Occipital lobe (tissue), 2 donors: Measurements from ENCODE around the gene CCDC86. TPM values are rescaled to one million over a fixed set of nuclear protein-coding genes. Genes with fewer than 3 reads are reported as not detected.

Source experiments
- DNase-seq: peaks from one replicate; lab custom pipeline; 2025; lab: John Stamatoyannopoulos, UW
- total RNA-seq: library from RNA; depleted of rRNA; stranded (reverse); fragments of >200 nt; gene quantifications from one replicate; pipeline ENCODE4 v1.2.3, GENCODE V29; 2014

CCDC86 gene
- total RNA-seq, 1 donor from 2014 or later, result 2.5 TPM

- no peak for DNase-seq
These were observed 26.2 kb downstream of the CCDC86 start for GRCh38 chr11:60867871-60868681.

DNA sequence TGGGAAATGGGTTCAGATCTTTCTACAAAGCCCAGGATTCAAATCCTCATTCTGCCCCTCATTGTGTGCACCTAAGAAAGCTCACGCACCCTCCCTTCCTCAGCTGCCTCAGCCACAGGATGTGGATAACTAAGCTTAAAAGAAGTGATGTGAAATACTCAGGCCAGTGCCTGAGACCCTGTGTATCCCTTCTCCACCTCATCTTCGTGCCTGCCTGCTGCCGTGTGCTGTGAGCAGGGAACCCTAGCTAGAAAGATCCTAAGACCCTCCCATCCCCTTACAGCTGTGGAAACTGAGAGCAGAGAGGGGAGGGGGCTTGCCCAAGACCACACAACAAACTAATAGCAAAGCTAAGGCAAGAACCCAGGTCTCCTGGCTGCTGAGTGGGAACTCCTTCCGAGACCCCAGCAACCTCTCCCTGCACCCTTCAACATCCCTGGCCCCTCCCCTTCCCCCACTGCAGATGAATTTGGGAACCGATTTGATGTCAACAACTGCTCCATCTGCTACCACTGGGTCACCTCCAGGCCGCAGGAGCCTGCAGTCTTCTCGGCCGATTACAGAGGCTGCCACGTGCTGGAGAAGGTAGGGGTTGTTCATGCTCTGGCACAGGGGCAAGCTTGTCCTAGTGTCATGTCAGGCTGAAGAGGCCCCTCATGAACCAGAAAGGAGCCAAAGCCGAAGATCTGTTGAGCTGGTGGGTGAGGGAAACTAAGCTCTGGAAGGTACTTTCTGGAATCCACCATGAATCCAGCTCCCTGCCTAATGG is 27.0 kb downstream of the CCDC86 start:
- DNase-seq, result no peak

- DNase-seq, result no peak
These were observed 27.5 kb downstream of the CCDC86 start for GRCh38 chr11:60869451-60869825.

DNA sequence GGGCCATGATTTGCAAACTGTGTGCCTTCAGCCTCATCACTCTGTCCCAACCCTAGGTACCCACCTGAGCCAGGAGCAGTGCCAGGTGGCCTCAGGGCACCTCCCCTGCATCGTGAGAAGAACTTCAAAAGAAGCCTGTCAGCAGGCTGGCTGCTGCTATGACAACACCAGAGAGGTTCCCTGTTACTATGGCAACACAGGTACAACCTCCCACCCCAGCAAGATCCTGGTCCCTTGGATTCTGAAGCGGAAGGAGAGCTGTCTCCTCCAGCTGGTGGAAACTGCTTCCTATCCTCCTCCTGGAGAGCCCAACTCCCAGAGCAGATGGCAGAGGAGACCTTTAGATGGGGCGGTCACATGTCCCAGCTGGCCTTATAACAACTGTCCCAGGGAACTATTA is 28.4 kb downstream of the CCDC86 start:
- DNase-seq, result no peak

DNA sequence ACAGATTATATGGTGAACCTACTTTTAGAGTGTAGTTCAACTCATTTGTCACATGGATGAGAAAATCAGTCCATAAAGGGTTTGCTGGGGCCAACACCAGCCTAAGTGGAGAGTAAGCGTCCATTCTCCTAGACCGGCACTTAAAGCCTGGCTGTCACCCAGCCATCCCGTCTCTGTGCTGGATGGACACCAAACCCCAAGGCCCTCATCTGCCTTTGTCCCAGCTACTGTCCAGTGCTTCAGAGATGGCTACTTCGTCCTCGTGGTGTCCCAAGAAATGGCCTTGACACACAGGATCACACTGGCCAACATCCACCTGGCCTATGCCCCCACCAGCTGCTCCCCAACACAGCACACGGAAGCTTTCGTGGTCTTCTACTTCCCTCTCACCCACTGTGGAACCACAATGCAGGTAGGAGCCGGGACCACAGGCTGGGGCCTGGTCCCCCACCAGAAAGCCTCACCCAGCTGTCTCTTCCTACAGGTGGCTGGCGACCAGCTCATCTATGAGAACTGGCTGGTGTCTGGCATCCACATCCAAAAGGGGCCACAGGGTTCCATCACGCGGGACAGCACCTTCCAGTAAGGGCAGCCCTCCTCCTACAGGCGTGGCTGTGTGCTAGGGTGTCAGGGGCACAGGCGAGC is 28.9 kb downstream of the CCDC86 start:
- DNase-seq, result no peak

GRCh38 chr11:60871378-60872061 is 29.6 kb downstream of the CCDC86 start:
- DNase-seq, result no peak

DNA sequence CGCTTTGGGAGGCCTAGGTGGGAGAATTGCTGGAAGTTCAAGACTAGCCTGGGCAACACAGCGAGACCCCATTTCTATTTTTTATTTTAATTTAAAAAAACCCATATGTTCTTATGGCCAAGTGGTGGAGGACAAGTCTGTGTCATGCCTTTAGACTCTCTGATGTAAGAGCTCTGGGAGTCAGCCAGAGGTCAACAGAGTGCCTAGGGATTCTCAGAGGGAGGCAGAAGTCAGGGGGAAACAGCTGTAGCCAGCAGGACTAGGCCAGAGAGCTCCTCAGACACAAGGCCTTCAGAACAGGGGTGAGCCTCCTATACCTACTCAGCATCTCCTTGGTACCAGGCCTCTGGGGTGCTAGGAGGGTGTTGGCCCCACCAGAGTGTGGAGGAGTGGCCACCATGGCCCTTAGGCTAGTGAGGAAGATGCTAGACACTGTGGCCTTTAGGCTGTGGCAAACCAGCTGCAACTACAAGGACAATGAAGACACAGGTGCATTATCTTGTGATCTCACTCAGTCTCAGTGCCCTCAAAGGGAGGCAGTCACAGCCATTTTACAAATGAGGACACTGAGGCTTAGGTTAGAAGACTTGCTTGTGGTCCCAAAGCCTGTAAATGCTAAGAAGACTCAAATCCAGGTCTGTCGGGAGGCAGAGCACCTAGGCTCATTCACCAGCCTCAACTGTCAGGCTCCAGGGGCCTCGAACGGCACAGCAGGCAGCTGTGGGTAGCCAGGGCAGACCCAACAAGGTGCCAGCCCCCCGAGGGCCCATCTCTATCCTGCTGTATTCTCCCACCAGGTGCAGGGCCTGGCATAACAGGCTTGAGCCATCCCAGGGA is 30.4 kb downstream of the CCDC86 start:
- no peak for DNase-seq

DNA sequence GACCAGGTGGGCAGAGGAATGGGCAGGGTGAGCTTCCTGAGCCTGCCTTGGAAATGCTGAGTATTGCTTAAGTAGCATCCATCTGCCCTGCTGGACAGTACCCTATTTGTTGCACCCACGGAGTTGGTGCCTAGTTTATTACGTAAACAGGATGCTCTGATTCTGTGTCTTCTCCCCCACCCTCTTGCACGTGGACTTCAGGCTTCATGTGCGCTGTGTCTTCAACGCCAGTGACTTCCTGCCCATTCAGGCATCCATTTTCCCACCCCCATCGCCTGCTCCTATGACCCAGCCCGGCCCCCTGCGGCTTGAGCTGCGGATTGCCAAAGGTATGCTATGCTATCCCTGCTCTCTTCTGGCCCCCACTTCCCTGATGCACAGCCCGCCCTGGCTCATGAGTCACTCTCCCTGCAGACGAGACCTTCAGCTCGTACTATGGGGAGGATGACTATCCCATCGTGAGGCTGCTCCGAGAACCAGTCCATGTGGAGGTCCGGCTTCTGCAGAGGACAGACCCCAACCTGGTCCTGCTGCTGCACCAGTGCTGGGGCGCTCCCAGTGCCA is 31.1 kb downstream of the CCDC86 start:
- no peak for DNase-seq

GRCh38 chr11:60873533-60873932 is 31.6 kb downstream of the CCDC86 start:
- no peak for DNase-seq

GRCh38 chr11:60874421-60875365 is 32.8 kb downstream of the CCDC86 start:
- DNase-seq, result no peak

DNA sequence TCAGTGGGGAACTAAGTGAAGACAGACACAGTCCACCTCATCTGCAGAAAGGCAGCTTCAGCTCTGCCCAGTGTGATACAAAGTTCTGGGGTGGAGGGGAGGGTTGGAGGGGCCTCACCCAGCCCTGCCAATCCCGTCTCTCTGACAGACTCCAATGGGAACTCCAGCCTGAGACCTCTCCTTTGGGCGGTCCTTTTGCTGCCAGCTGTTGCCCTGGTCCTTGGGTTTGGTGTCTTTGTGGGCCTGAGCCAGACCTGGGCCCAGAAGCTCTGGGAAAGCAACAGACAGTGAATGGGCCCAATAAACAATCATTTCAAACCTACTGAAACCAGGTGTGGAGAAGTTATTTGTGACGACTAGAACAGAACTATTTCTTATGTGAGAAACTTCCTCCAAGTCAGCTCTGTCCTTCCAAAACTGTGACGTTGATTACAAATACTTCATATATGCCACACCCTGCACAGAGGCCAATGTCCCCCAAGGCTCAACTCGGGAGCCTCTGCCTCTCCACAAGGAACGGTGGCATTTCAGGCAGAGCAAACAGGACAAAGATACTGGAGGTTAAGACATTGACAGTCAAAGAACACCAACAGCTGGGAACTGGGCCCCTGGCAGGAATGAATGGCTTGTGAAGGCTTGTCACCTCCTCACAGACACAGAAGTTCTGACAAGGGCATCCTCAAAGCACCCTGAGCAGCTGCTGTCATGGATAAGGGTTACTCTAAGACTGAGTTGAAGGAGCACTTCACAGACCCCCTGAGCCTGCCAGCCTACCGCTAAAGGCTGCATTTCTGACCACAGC is 33.7 kb downstream of the CCDC86 start:
- DNase-seq, result no peak

DNA sequence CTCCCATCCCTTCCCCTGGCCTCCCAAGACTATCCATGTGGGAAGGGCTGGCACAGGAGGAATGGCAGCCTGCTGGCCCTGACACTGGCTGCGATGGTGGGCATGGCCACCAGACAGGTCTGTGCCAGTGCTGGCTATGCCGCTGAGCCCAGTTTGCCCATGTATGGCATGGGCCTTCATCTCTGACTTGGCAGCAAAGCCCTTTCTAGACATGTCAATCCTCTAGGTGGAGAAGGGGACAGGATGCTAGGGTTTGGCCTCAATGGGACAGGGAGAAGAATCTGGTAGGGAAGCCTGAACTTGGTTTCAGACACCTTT is 34.2 kb downstream of the CCDC86 start:
- no peak for DNase-seq

DNA sequence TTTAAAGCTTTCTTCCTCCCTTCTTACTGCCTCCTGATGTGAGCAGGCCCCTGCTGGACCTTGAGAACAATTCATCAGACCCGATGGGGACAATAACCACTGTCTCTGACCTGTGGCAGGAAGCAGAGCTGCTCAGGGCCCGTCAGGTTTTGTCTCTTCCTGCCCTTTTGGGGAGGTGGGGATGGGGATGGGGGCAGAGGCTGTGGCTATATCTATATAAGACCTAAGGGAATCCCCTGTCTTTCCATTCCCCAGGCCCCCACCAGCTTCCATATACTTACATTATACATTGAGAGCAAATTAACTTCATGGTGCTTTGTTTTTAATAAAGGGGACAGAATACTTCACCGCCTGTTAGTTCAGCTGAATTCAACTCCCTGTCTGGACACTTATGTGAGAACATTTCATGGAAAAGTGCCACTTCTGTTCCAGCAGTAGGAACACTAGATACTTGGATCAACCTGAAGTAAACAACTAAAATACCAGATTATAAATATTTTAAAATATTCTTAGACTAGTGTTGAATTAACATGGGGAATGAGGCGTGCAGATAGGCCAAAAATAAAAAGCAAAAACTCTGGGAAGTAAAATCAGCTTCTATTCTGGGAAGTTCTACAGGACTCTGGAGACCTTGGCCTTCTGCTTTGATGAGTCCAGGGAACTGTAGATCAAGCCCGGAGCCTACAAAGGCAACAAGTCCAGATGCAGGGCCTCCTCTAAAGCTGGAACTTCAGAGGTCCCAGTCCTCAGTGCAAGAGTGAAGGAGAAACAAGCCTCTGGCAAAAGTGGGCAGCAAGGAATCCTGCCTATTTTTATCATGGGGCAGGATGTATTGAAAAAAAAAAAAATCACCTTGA is 36.6 kb downstream of the CCDC86 start:
- DNase-seq, result no peak

DNA sequence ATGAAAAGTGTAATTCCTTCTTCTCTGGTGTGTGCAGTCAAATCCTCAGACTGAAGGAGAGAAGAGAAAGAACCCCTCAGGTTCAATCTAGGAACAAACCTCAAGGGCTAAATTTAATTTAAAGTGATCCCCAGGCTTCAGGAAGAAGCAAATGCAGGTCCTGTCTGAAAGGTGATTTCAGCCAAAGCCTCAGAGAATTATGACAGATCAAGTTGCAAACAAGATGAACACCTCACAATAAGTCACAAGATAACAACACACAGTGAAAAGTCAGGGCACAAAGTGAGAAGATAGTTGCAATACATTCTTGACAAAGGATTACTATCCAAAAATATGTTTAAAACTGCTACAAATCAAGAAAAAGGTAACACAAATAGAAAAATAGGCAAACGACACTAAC is 37.2 kb downstream of the CCDC86 start:
- DNase-seq, result no peak

DNA sequence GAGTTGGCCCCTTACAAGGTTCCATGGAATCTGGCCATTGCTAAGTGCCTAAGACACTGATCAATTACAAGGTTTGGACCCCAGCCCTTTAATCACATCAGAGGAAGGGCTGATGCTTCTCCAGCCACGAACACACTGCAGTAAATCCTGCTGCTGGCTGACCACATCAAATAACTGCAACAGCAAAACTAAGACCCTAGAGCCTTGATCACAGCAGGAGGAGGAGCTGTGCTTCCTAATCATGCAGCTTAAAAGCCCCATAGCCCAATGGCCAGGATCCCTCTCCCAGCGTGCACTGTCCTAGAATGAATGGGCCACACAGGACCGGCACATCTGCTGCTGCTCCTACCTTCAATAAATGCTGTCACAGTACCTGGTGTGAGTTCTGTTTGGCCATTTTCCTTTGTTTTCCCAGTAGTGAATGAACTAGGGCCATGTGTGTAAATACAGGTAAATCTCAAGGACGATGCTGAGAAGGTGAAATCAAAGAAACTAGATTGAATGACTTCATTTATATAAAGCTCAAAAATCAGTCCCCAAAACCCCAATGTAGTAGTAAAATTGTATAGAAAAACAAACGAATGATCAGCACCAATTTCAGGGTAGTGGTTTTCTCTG is 38.2 kb downstream of the CCDC86 start:
- no peak for DNase-seq

- no peak for DNase-seq
These were observed 38.9 kb downstream of the CCDC86 start for GRCh38 chr11:60880643-60881282.

DNA sequence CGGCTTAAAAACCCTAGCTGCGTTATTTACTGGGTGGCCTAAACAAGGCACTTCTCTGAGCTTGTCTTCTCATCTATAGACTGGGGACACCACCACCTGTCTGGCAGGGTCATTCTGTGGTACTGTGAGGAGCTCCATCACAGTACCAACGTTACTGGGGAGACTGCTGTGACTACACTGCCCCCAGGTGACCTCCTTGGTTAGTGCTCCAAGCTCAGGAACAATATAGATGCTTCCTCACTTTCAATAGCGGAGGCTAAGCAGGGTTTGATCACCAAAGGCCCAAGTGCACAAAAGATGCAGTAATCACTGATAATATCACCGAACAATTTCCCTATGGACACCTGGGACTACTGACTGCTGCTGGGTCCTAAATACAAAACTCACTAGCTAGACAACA is 45.6 kb downstream of the CCDC86 start:
- DNase-seq, result no peak
